Spleen (tissue), 7 donors: Measurements from ENCODE around the gene ENOX1.

Experiments
- CTCF ChIP-seq, 11 experiments: fragments of 200-600 bp in 7 of 11; fragments of 450-650 bp in 4 of 11; sonication (generic) in 4 of 11; IDR thresholded peaks in 8 of 11; conservative IDR thresholded peaks in 3 of 11; 1 replicate in 7 of 11; 2 replicates in 4 of 11; pipeline versions ENCODE4 v1.4.0 to v1.8.0; 2016 to 2021; ENCODE audit warnings: antibody characterized with exemption in 11 of 11, inconsistent platforms in 4 of 11, mild to moderate bottlenecking in 1 of 11
- POLR2A ChIP-seq, 3 donors: fragments of 450-650 bp; IDR thresholded peaks; one replicate each; pipeline ENCODE4 v1.5.1; 2017; ENCODE audit warnings: antibody characterized with exemption in 3 of 3, mild to moderate bottlenecking in 1 of 3
- POLR2AphosphoS5 ChIP-seq, 3 donors: sonication (generic); formaldehyde crosslinking; IDR thresholded peaks; one replicate each; pipeline ENCODE4 v1.5.1; 2017; ENCODE audit warnings: antibody characterized with exemption in 3 of 3
- donor health status: DM: no; HTN: no; CAD: no; lungs with moderate emphysema.
- donor health status: DM: no; HTN: no; CAD: no.
- donor health status: DM: no; HTN: no; CAD: no.

GRCh38 chr13:43770871-43771270 lies 15.9 kb downstream of the ENOX1 start:
- no peak for TF ChIP-seq CTCF (IDR thresholded peaks at IDR 0.05 in 8 of 11, conservative IDR thresholded peaks at IDR 0.05 in 3 of 11)
- TF ChIP-seq POLR2A (IDR thresholded peaks at IDR 0.05) = no peak
- no peak for TF ChIP-seq POLR2AphosphoS5 (IDR thresholded peaks at IDR 0.05)
